ENCODE results near the gene ZFP57. TPM values are rescaled to one million over a fixed set of nuclear protein-coding genes. Genes with fewer than 3 reads are reported as not detected.

The ZFP57 gene
- polyA plus RNA-seq, 12 donors, result 0.14 to 3.9 (median 0.17) TPM; not detected in 9

DNA sequence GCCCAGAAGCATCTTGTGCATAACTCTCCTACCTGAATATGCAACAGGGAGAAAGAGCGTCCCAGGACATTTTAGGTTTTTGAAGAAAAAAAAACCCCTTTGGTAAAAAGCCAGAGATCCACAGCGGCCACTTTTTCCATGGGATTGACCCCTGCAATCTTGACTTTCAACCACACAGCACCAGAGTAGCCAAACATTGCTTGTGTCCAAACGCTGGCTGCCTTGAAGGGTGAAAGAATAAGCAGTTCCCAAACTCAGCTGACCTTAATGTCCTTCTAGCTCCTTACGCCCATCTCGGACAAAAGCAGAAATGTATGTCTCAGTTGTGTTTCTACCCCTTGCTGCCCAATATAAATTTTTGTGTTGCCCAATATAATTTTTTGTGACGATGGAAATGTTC lies 25.3 kb downstream of the ZFP57 start:
- DNase-seq, result no peak

DNA sequence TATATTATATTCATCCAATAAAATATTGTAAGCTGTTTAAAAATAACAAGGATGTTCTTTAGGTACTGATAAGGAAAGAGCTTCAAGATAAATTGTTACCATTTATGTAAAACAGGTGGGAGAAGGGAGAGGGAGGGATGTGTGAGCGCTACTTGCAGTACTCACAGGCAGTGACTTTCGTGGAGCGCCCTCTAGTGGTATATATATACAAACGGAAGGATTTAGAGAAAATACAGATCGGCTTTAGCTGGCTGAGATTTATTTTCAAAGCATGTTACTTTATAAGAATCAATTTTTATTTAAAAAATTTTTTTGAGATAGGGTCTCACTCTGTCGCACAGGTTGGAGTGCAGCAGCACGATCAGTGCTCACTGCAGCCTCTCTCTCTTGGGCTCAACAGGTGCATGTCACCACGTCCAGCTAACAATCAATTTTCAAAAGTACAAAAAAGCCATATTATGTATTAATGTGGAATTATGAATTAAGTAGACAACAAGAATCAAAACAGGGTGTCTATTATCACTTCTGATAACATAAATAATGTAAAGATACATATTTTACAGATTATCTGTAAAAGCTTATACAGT lies 27.4 kb downstream of the ZFP57 start:
- DNase-seq, result peak; percentile 60

DNA sequence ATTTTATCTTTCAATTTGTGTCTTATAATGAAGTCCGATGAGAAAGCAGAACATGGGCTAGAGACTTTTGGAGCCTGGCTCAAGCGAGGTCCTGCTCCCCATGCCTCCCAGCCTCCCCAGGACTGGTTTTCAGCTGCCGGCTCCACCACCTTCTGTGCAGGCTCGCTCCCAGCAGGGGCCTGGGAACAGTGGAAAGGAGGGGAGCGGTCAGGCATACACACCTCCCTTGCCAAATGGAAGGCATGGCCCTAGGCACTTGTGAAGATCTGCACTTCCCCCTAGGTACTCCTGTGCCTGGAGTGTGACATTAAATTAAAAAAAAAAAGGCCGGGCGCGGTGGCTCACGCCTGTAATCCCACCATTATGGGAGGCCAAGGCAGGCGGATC lies 28.8 kb downstream of the ZFP57 start:
- no peak for DNase-seq

DNA sequence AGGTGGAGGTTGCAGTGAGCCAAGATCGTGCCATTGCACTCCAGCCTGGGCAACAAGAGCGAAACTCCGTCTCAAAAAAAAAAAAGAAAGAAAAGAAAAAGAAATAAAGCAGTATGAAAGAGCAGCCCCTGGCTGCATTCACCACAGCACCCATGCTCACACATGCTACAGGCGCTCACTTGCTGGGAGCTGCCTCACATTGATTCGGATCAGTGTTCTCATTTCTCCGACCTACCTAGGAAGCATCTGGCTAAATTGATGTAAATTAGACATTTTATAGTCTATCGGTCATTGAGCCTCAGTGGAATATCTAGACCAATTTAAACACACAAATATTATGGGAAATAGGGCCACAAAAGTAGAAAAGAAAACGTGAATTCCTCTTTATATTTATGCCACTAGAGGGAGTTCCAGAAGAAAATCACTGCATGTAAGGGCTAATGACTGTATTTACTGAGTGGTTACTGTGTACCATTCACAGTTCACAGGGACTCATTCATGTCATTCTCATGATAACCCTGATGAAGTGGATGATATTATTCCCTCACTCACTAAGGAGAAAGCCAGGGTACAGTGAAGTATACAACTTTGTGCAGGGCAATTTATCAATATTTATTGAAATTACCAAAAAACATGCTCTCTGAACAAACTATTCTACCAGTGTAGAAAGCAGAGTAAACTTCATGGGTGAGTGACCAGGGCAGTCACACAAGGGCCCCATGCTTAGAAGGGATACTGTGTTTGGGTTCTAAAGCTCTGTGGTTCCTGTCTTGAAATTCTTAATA lies 29.3 kb downstream of the ZFP57 start:
- no peak for DNase-seq

DNA sequence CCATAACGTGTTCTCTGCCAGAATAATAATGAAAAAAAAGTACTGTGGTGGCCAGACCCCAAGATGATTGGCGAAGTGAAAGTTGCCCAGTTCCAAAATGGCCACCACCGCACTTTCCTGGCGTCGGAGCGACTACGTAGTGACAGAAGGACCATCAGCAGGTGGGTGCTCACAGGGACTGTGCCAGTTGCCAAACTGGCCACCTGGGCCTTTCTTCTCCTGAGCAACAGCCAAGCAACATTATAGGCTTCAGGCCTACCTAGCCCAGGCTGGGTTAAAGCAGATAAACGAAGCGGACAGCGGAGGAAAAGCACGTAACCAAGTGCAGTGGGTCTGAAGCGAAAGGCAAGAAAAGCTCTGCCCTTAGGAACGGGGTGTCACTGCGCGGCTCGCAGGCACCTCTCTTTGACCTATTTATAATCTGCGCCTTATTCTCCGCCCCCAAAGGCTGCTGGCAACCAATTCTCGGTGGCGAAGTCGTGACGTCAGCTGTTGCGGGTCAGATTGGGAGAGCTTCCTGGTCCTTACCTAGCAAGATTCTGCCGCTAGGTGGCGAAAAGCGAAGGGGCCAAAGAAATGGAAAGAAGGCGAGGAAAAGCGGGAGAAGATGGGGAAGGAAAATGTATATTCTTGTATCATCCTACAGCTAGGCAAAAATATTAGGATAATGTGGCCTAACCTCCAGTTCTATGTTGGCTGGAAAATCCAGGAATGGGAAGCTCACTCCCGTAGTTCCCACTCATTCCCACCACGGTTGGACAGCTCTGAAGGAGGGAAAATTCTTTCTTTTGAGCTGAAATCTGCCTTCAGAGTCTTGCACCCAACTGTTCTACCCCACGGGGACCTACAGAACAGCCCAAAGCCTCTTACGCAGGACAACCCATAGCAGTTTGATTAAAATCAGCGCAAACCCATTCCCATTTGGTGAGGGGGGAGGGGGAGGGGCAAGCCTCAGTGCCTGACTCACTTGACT lies 31.0 kb downstream of the ZFP57 start:
- peak; percentile 98 for DNase-seq

DNA sequence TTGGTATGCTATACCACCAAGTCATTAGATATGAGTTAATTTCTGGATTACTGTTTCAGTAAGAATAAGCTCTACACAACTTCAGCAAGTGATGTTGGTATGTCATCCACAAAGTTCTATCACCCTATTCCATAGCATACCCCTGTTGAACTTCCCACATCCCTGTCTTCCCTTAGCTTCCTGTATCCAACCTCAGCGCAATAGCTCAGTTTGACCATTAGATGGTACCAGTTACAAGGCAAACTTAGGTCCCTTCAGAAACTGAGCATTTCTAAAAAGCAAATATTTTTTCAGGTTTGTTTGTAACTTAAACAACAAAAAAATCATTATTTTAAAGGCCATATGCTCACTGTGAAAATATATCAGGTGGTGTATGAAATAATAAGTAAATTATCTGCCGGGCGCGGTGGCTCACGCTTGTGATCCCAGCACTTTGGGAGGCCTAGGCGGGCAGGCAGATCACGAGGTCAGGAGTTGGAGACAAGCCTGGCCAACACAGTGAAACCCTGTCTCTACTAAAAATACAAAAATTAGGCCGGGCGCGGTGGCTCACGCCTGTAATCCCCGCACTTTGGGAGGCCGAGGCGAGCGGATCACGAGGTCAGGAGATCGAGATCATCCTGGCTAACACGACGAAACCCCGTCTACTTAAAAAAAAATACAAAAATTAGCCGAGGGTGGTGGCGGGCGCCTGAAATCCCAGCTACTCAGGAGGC lies 32.9 kb downstream of the ZFP57 start:
- DNase-seq, result no peak

DNA sequence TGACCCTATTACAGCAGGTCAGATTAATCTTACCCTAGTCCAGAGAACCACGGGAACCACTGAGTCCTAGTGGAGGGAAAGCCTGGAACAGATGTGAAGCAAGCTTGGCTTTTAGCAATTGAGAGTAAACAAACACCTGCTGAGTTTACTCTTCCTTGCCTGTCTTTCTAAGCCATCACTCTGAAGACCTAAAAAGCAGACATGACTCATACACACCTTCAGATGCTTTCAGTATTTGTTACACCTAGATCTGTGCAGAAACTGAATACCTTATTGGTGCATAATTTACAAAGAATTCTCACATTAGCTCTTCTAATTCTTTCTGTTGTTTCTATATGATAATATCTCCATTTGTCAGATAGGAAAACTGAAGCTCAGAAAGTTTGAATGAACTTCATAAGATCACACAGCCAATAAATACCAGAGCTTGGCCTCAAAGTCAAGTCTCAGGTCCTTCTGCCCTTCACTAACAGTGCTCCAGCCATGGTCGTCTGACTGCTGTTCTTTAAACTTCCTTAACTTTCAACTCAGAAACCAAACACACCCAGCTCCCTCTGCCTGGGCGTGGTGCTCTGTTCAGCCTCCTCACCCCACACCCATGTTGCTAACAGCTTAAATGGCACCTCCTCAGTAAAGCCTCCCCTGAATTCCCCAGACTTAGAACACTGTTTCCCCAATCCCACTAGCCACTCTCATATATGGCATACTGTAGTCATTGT lies 39.4 kb downstream of the ZFP57 start:
- no peak for DNase-seq

DNA sequence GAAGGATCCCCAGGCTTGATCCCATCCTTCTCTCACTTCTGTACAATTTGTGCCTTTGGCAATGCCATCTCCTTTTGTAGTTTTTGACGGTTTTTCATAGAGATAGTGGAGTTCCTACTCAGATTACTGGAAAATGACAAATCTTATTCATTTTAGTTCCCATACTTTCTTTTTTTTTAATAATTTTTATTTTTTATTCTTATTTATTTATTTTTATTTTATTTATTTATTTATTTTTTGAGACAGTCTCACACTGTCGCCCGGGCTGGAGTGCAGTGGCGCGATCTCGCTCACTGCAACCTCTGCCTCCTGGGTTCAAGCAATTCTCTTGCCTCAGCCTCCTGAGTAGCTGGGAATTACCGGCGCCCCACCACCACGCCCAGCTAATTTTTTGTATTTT lies 43.7 kb downstream of the ZFP57 start:
- no peak for DNase-seq

DNA sequence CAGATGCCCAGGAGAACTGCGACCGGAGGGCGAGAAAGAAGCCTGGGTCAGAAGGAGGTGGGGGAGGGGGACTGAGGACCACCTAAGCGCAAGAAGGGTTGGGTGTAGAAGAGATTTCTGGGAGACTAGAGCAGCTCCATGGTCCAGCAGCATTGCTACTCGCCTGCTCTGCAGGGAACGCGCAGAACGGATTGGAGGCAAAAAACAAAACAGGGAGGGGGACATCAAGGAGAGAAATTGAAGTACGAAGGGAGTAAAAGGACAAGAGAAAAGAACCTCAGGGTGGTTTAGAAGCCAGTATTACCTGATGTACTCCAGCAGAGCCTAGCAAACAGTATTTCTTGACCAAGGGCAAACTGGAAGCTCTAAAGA lies 47.4 kb downstream of the ZFP57 start:
- no peak for DNase-seq

DNA sequence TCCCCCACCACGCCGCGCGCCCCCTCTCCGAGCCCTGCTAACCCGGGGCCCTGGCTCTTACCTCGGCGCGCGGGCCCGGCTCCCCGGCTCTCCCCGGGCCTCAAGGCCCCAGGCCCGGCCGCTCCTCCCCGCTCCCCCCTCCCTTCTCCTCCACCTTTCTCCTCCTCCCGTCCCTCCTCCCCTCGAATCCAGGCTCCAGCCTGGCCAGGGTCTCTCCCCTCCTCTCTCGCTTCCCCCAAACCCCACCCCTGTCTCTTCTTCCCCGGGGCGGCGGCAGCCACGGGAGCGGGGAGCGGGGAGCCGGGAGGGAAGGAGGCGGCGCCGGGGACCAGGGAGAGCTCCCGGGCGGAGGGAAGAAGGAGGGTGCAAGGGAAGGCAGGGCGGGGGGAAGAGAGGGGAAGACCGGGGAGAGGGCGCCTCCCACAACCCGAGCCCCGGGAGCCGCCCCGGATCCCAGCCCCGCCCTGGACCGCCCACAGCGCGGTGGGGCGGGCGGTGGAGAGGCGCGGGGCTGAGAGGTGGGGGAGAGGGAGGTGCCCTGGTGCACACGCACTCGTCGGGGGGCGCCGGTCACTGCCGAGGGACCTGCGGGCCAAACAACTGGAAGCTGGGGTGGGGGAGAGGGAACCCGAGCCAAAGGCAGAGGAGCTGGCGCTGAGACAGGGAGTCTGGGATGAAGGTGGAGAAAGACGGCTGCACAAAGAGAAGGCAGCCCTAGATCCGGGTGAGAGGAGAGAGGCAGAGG lies 48.0 kb downstream of the ZFP57 start, which contains the start of gene GABBR1:
TSS of gene GABBR1 (minus strand) at position 395 of the 745 bp plus-strand sequence. CDS start 798 bp downstream, outside the sequence.
- peak; percentile 91 for DNase-seq

DNA sequence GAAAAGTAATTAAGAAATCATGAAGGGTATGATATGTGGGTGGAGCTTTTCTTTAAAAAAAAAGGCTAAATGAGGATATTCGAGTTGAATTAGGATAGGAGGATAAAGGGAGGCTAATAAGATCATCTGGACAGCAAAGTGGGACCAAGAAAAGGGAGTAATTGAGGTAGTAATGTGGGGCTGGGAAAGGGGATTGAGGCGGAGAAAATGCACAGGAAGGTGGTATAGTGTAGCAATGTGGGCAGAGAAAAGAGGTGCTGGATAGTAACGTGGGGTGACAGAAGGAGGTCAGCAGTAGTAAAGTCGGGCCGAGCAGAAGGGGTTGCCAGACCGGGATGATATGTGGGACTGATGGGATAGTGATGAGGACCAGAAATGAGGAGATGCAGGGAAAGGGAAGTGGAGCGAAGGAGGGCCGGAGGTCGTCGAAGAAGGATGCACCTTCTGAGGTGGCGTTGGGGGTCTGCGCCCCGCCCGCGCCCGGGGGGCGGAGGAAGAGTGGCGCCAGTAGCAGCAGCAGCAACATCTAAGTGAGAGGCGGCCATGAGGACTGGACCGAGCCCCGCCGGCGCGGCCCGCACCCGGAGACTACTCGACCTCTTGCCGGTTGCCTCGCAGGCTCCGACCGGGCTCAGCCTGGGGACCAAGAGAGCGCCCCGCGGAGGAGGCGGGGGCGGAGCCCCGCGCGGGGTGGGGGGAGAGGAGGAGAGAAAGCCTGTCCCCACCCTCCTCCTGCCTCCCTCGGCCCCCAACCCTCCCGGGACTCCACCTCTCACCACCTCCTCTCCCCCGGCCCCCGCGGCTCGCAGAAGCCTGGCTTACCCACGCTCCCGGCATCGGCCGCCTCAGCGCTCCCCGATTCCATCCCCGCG lies 48.9 kb downstream of the ZFP57 start:
- DNase-seq, result peak; percentile 46

DNA sequence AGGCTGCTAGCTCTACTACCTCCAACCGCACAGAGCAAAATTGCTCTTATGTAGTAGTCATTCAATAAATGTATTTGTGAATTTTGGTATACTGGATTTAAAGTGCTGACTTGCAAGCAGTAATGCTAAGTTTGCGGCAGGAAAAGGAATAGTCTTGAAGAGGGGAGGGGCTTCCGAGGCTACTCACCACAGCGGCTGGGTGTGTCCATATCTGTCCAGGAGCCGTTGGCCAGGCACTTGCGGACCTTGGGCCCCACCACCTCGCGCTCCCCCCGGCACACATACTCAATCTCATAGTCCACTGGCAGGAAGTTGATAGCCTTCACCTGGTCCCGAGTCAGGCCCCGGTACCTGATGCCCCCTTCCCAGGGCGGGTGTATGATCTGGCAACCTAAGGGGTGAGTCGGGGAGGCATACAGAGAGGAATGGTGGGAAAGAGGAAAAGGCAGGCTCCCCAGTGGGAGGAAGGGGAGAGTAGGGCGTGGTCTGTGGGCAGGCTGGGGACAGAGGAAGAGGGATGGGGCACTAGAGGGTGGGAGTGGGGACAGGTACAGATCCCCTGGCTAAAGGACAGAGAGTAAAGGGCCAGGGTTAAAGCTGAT lies 49.6 kb downstream of the ZFP57 start:
- DNase-seq, result no peak

DNA sequence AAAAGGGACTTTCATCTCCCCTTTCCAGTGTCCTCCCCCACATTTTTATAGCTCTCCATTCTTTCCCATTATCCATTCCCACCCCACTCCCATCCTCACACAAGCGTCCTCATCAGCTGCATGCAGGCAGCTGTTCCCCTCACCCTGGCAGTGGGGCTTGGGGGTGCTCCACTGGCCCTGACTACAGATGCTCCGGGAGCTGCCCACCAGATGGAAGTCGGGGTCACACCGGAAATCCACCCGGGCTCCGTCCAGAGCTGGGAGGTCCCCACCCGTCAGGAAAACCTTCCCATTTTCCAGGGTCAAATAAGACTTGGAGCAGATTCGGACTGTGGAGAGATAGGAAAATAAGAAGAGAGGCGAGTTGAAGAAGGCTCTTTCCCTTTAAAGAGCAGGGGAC lies 50.6 kb downstream of the ZFP57 start:
- no peak for DNase-seq

DNA sequence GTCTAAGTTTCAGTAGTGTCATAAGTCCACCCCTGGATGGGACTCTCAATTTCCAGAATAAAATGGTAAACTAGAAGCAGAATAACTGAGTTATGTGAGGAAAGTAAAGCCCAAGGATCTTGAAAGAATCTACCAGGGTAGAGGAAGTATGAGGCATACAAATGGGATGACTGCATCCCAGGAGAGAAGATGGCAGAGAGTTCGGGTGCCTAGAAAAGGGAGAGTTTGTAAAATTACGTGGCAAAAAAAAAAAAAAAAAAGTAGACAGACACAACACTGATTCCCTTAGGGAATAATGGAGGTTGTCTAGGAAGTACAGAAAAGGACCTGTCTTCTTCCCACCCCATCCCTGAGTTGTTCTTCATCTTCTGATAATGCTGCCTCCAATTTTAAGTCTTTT lies 51.4 kb downstream of the ZFP57 start:
- DNase-seq, result no peak

DNA sequence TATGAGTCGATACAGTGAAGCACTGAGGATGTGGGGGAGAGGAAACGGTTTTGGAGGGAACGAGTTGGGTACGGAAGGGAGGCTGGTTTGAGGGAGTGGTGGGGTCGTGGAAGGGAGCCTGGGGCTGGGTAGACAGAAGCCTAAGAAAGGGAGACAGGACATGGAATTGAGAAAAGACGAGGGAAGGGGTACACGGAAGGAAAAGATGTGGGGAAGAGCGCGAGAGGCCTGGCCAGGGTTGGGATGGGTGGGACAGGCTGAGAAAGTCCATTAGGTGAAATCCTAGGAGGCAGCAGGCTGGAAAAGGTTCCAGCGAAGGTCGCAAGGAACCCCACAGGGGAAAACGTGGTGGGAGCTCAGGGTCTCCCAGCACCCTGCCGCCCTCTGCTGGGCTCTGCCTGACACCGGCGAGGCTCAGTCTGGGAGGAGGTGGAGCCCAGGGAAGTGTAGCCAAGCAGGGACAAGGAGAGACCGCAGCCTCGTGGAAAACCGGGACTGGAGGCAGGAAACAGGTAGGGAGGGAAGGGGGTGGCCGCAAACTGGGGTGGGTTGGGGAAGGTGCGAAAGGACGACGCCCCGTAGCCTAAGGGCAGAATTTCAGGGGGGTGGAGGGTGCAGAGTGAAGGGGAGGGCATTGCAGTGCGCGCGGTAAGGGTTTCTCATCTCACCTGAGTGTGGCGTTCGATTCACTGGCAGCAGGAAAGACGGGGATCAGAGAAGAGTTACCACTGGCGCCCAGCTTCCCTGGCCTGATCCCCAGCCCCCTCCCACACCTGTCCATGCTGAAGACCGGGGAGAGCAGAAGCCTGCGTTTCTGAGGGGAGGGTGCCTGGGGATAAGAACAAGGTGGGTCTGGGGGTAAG lies 52.3 kb downstream of the ZFP57 start:
- peak; percentile 70 for DNase-seq

DNA sequence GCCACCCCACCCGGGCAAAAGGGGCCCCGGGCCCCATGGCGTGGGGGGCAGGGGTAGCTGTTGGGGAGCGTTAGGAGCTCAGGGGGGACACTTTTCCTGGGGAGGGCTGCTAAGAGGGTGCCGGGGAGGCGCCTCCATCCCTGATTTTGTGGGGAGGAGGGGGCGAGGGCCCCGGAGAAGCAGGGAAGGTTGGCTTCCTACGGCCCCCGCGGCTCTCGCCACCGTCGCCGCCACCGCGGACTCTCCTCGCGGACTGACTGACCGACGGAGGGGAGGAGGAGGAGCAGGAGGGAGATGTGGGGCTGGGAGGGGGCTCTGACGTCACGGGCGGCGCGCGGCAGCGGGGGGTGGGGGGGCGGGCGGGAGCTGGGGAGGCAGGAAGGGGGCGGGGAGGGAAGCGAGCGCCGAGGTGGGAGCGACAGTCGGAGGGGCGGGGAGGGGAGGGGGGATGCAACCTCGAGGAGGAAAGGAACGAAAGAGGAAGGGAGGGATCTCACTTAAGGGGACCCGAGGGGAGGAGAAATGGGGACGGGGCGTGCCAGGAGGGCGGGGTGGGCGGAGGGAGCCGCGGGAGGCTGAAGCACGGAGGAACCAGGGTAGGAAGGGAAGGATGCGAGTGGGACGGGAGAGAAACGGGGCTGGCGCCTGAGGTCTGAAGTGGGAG lies 53.1 kb downstream of the ZFP57 start:
- peak; percentile 81 for DNase-seq
